ENCODE measurements around the gene CAMSAP2.

Gene CAMSAP2

DNA sequence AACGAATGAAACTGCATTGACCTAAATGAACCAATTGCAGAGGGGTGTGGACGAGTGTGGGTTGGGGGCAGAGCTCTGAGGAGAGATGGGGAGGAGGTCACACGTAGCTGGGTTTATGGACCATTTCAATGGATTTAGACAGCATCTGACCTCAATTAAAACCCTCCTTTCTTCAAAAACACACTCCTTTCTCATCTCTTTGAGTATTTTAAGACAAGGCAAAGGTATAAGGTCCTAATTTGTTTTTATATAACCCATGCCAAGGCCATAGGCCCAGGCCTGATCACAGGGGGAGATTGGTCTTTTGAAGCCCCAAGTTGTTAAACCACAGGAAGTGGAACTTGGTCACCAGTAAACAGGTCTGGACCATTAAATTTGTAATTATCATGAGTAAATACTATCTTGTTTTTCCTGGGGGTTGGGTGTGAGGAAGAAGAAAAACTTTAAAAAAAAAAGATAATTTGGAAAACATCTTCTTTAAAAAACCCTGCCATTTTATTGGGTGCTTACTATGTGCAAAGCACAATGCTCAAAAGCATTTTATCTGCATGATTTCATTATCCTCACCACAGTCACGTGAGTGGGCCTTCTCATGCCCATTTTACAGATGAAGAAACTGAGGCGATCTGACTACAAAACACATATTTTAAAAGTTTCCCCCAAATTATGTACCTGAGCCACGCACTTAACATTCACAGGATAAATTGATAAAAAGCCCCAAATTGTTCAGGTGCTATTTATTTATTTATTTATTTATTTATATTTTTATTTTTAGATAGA, 147.1 kb downstream of the CAMSAP2 start:
- DNase-seq: no peak

DNA sequence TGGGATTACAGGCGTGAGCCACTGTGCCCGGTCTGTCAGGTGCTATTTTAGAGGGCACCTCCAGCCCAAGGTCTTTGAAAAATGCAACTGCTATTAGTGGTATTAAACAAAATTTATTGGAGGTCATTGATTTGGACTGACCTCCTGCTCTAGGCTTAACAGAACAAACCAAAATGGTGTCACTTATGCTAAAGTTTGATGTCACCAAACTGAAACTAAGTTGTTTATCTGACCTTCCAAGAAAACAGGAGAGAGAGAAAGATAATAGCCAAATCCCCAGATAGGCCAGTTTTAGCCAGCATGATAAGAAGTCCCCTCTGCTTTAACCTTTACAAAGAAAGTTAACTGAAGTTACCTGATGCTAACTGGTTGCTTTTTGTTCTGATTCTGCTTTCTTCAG, 147.9 kb downstream of the CAMSAP2 start:
- no peak for DNase-seq

DNA sequence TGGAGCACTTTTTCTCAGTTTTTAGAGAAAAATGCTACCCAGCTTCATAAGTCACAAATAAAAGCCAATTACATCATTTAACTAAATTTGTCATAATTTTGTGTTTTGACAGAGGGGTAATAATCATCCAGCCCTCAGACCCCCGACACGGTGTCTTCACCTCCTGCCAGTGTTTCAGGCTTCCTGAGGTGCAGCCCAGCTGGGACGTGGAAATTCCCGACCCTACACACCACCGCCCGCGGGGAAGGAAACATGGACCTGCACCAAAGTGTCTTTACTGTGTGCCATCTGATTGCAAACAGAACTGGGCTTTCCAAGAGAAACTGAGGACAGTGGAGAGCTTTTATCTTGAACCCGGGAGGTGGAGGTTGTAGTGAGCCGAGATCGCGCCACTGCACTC, 148.3 kb downstream of the CAMSAP2 start:
- DNase-seq: no peak

DNA sequence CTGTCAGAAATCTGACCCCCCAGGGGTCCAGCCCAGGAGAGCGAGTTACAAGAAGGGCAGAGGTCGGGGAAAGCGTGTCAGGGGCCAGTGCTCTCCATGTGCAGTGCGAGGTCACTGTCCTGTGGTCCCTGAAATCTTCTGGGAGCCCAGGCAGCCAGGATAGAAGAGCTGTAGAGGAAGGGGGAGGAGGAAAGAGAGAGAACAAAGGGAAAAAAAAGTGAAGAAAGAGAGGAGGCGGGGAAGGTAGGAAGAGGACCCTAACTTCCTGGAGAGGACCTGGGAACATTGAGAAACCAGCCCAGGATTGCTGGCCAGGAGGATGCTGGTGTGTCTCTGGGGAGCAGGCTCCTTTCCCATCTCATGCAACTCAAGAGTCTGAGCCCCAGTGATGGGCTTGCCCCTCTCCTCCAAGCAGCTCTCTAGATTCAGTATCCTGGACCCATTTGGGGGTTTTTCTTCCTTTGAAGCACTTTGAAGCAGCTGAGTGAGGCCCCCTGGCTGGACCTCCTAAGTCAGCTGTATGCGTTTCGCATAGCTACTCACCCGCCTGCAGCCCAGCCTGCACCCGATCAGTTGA, 149.2 kb downstream of the CAMSAP2 start:
- DNase-seq: no peak

DNA sequence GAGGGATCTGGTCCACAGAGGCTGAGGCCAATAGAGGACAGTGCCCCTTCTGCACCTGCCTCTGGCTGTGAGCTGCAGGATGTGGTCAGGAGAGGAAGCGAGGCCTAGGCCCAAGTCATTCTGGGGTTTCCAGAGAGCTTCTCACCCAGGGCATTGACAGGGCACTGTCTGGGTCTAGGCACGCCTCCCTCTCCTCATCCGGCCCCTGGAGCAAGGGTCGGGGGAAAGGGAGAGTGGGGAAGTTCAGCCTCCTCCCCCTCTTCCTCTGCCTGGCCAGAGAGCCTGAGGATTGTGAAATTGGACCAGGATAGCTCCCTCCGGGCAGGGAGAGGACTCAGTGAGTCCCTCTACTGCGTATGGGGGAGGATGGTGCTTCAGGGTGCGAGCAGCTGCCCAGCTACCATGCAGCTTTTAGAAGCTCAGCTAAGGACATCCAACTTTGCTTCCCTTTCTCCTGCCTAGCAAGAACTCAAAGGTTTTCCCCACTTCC, 149.7 kb downstream of the CAMSAP2 start:
- DNase-seq: peak; percentile 22

DNA sequence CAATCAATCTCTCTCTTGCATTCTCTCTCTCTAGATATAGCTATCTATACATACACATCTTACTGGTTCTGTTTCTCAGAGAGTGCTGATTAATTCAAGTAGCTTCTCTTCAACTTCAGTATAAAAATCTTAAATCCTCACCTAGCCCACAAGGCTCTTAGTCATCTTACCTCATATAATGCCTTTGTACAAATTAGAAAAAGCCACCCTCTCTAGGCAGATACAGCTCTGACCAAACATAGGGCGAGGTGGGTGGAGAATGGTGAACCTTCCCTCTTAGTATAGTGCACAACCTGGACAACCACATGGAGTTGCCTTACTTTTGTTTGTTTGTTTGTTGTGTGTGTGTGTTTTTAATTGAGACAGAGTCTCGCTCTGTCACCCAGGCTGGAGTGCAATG, 150.9 kb downstream of the CAMSAP2 start:
- no peak for DNase-seq

DNA sequence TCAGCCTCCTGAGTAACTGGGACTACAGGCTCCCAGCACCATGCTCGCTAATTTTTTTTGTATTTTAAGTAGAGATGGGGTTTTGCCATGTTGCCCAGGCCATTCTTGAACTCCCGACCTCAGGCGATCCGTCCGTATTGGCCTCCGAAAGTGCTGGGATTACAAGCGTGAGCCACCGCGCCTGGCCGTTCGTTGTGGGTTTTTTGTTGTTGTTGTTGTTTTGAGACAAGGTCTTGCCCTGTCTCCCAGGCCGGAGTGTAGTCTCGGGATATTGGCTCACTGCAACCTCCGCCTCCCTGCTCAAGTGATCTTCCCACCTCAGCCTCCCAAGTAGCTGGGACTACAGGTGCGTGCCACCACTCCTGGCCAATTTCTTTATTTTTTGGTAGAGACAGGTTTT, 151.3 kb downstream of the CAMSAP2 start:
- DNase-seq: no peak

DNA sequence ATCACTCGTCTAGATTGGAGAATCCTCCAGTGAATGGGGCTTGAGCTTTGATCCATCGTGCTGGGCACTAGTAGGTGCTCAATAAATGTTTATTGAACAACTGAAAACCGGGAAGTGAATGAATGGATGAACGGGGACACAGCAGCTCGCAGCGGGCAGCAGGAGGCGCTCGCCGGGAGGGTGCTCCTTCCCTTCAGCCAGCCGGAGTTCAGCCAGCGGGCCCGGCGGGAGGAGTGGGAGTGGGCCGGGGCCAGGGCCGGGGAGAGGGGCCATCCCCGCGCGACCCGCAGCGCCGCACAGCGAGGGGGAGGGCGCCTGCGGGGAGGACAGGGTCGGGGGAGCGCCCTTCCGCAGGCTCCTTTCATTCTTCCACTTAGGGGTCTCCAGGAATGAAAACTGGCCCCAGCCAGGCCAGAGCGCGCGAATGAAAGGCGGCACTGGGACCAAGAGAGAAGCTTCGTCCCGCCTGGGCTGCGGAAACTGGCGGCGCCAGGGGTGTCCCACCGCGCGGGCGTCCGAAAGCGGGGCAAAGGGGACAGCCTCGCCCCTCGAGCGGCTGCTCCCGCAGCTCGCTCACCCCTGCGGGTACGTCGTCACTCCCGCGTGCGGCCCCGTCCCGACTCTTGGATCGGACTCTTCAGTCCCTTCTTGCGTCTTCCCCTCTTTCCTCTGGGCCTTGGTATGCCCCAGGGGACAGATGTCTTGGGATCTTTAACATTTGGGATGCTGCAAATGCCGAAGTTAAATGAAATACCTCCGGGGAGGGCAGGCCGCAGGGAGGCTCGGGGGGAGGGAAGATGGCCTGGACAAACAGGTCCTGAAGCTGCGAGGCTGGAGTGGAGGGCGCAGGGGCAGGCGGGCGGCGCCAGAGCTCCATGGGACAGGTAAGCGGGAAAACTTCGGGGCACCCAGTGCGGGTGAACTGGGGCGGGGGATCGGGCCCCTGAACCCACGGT, 152.4 kb downstream of the CAMSAP2 start:
- DNase-seq: no peak

DNA sequence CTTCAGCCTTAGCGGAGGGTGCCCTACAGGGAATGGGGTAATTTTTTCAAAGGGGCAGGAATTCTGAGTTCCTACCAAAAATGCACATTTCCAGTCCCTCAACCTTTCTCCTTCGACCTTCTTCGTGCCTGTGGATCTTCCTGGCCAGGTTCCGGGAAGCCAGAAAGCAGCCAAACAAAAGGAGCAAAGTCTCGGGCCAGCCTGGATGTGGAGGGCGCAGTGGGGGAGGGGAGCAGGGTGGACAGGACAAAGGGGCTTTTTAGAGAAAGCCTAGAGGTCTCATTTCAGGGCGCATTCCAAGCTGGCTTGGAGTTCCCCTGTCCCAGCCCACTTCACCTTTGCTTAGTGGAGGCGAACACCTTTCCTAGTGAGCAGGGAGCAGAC, 153.1 kb downstream of the CAMSAP2 start:
- no peak for DNase-seq

DNA sequence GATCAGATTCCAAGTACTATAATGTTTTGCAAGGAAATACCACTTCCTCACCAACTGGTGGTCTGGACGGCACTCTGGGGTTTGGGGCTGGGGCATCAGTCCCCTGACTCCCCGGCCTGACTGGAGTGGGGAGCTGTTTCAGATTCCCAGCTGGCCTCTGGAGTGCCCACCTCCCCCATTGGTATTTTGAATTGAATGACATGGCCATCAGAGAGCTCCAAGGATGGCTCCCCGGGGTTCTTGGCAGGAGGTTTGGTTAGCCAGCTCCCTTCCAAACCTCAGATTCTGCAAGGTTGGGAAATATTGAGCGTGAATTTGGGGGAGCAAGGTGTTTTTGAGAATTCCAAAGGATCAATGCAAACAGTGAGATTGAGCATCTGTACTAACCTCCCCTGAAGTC, 153.9 kb downstream of the CAMSAP2 start:
- no peak for DNase-seq

DNA sequence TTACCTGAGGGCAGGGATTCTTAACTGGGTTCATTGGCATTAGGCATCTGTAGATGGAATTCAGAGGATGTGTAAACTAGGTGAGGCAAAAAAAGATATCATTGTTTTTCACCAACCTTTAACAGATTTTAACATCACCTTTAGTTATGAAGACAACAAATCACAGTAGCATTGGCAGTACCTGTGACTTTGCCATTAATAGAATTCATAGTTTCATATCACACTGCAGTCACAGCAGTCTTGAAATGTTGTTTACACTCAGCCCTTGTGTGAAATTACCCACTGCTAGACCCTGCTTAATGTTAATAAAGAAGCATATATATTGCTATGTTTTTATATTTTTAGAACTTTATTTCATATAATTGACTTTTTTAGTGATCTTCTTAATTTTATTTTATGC, 154.3 kb downstream of the CAMSAP2 start:
- DNase-seq: no peak

DNA sequence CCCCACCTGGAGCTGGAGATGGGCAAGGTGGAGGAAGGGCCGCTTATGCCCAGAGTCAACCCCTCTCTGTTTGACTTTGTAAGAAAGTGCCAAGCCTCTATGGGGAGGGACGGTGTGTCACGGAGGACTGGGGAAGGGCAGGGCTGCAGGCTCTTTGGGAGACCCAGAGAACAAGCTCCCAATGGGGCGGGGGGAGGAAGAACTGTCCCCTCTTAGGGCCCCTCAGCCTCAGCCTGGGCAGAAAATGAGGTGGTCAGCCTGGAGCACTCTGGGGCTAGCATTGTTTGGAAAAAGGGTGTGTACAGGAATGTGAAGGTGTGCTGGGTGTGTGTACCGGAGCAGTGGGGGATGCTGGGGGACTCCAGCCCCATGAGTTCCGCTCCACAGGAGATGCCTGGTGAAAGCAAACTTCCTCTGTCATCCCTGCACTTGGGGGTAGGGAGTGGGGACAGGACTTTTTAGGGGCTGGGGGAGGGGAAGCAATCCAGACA, 154.8 kb downstream of the CAMSAP2 start:
- DNase-seq: no peak

DNA sequence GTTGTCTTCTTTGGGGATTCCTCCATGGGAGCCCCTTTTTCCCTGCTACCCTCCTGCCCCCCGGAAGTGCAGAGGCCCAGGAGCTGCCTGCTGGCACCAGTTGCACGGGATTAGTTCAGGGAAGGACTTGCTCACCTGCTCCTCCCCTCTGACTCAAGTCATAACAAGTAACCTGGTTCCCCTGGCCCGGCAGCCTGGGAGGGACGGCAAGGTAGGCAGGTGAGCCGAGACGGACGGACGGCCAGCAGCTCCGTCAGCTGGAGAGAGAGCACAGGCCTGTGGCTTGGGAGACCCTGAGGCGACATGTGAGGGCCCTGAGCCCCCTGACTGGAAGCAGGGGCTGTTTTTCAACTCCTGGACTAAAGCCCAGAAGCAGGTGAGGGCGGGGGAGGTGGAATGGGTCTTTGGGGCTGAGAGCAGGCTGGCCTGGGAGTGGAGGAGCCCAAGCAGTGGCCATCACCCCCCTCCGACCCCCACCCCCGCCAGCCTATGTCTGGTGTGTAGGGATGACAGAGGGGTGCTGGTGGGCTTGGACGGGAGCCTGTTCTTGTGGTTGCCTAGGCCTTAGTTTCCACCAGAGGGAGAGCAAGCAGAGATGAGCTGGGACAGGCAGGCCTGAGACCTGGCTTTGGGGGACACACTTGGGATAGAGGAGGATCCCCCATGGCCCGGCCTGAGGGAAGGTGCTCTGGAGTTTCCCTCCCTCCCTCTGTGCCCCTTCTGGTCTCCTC, 156.2 kb downstream of the CAMSAP2 start, which contains the start of gene INAVA:
Gene INAVA (plus strand): TSS at position 189 of the 731 bp plus-strand sequence. CDS start 3,501 bp downstream, outside the sequence.
- no peak for DNase-seq

DNA sequence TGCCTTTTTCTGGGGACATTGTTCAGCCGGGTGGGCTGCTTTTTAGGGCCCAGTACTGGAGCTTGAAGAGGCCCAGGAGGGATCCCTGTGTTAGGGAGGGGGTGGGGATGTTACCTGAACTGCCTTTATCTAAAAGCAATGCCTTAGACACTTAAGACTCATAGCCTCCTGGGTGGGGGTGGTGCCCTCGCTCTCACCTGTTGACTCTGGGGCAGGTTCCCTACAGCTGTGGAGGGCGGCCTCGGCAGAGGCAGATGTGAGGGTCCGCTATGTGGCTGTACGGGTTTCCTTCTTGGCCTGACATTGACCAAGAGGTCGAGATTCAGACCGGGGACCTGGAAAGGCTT, 156.7 kb downstream of the CAMSAP2 start:
- DNase-seq: no peak

DNA sequence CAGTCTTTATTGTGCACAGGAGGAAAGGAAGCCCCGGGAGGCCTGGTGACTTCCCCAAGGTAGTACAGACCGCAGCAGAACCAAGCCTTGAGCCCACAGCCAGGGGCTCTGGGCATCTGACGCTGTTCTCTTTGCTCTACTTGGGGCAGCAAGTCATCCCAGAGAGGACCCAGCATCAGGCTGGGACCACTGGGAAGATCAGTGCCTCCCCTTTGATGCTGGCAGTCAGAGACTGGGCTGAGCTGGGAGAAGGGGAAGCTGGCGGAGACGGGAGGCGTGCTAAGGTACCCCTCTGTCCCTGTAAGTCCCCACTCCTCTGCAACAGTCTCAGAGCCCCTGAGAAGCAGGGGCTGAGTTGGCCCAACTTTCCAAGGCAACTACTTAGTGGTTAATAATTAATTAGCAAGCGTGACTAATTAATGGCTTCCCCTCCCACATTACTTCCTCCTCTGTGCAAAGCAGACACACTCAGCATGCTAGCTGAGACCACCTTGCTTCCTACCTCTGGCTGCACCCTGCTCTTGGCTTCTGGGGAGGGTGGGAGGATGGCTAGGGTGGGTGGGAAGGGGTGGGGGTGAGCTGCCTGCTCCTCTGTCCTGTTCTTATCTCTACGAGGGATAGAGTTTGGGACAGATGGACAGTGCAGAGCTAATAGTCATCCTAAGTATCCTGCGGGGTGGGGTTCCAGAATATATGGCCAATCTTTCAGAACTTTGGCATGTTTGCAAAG, 157.3 kb downstream of the CAMSAP2 start:
- no peak for DNase-seq

DNA sequence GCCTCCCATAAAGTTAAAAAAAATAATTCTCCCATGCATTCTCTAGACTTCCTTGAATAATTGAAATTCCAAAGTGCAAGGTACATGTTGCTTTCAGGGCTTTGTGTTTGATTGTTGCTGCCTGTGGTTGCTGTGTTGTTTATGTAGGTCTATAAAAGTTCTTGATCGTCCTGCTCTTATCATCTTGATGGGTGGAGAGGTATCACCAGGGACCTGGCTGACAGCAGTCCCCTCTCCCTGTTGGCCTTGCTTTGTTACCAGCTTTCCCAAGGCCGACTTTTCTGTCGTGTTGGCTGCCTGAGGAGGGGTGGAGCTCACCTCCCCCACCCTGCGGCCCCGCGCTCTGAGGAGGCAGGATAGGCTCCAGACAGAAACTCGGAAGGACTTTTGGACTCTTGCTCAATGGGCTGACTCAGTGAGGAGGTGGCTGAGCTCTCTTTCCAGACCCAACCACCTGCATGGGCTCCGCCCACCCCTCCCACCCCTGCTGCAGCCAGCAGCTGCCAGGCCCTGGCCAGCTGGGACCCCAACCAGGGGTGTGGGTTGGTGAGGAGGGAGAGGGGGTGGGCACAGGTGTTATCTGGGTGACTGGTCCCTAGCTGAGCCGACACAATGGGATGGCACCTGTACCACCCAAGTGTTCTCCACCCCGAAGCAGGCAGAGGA, 158.0 kb downstream of the CAMSAP2 start:
- DNase-seq: no peak

DNA sequence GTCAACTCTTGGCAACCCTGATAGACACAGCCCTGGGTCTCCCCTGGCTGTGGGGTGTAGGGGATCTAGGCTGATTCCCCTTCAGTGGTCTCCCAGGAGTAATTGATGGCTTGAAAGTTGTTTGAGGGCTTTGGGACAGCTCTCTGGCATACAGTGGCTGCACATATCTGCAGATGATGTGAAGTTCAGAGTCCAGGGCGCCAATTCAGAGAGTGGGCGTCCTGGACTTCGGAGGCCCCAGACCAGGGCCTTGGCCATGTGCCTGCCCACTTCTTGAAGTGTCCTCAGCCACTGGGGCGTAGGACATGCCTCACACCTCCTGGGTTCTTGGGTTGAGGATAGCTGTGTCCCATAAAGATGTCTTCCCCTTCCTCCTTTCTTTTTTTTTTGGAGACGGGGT, 158.6 kb downstream of the CAMSAP2 start:
- DNase-seq: no peak

DNA sequence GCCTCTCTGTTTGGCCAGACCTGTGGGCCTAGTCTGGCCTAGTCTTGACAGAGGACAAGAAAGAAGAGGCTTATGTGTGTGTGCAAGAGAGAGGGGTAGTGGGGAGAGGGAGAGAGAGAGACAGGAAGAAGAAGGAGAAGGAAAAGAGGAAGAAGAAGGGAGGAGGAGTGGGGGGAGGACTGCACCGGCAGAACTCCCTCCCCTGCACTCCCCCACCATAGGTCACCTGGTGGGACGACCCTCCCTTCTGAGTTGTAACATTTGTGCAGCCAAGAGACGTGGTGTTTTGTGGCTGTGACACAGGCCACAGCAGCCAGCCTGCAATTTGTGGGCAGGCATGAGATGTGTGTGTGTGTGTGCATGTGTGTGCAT, 160.3 kb downstream of the CAMSAP2 start:
- DNase-seq: no peak

DNA sequence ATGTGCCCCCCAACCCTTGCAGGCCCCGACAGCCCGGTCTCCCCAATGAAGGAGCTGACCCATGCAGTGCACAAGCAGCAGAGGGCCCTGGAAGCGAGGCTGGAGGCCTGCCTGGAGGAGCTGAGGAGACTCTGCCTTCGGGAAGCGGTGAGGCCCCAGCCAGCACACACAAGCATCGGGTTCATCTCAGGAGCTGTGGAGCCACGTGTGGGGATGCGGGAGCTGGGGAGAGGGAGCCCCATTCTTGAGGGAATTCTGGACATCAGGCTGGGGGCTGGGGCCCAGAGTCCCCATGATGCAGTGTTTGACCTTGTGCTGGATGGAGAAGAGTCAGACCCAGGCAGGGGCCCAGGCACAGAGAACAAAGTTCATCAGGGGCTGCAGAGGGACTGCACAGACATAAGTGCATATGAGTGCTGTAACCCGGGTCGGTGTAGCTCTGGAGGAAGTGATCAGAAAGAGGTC, 160.8 kb downstream of the CAMSAP2 start:
- no peak for DNase-seq

DNA sequence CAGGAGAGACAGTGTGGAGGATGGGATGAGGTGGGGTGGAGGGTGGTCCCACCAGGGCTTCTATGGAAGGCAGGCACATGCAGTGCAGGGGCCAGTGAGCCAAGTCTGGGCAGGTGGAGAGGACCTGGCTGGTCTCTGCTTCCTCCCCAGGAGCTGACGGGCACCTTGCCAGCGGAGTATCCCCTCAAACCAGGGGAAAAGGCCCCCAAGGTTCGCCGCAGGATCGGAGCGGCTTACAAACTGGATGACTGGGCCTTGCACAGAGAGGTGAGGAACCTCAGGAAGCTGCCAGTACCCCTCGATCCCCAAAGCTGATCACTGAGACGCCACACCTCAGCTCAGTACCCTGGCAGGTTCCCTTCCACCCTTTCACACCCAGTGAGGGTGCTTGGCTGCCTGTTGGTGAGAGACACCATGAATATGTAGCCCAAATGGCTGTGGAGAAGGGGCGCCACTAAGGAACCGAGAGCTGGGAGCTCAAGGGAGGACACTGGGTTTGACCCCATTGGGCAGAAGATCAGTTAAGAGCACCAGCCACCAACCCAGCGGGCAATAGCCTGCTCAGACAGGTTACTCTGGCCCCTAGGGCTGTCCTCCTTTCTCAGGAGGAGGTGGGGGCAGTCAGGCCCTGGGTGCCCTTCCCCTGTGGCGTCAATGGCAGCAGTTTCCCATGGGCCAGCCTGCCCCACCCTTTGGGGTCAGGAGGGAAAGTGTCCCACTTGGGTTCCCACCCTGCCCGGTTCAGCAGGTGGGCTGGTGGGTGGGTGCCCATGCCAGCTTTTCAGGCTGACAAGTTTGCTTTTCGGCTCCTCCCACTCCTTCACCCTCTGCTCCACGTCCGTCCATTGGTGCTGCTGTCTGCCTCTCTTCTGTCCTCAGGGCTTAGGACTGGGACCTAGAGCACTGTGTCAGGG, 161.5 kb downstream of the CAMSAP2 start:
- DNase-seq: no peak

Data from activated T-cell treated with anti-CD3 and anti-CD28 coated beads for 4 hours (primary cell).